RWPE2 (cell line): ENCODE results near the gene AKNAD1.

Experiments
- ATAC-seq: fragments of 200-7000 bp; cut with Tn5 transposase; 3 replicates; pipeline ENCODE4 v1.9.1; 2021; ENCODE audit warnings: low read depth
- DNase-seq: peaks from one replicate; pipeline ENCODE4 v3.0.0-alpha.2; 2020; ENCODE audit warnings: low spot score
- H3K27ac ChIP-seq: fragments of 450-650 bp; 2 replicates; pipeline ENCODE4 v1.5.1; 2017; ENCODE audit warnings: mild to moderate bottlenecking; ENCODE audit not compliant: poor library complexity, severe bottlenecking
- H3K27me3 ChIP-seq: fragments of 250-450 bp; sonication (Bioruptor Pico); 2 replicates; pipeline ENCODE4 v1.5.1; 2021; ENCODE audit warnings: mild to moderate bottlenecking, moderate library complexity; ENCODE audit not compliant: insufficient read depth, poor library complexity, severe bottlenecking
- H3K36me3 ChIP-seq: fragments of 250-450 bp; sonication (Bioruptor Pico); 2 replicates; pipeline ENCODE4 v1.5.1; 2020; ENCODE audit warnings: low read depth, mild to moderate bottlenecking, moderate library complexity
- H3K4me1 ChIP-seq: fragments of 250-450 bp; sonication (Bioruptor Pico); 2 replicates; pipeline ENCODE4 v1.5.1; 2021; ENCODE audit warnings: mild to moderate bottlenecking, moderate library complexity; ENCODE audit not compliant: insufficient read depth, poor library complexity, severe bottlenecking
- H3K4me3 ChIP-seq: fragments of 250-450 bp; sonication (Bioruptor Pico); 2 replicates; pipeline ENCODE4 v1.5.1; 2021; ENCODE audit warnings: mild to moderate bottlenecking, moderate library complexity; ENCODE audit not compliant: severe bottlenecking
- H3K9me3 ChIP-seq: fragments of 250-450 bp; sonication (Bioruptor Pico); 2 replicates; pipeline ENCODE4 v1.5.1; 2021; ENCODE audit warnings: mild to moderate bottlenecking, moderate library complexity; ENCODE audit not compliant: severe bottlenecking
- CTCF ChIP-seq: fragments of 450-650 bp; IDR thresholded peaks from one replicate; pipeline ENCODE4 v1.5.1; 2017; ENCODE audit warnings: mild to moderate bottlenecking, moderate library complexity; ENCODE audit not compliant: poor library complexity, severe bottlenecking

Gene AKNAD1

GRCh38 chr1:108813326-108813725, 43.6 kb downstream of the AKNAD1 start:
- Histone ChIP-seq H3K4me3 (no peak overlapping the region), H3K27me3 (no peaks in the 10 kb centered on the region), H3K4me1 (peaks cover 10% of the 10 kb centered on the region), H3K9me3 (no peaks in the 10 kb centered on the region), H3K36me3 (peaks cover 8% of the 10 kb centered on the region; the same call in 1 of the 2 replicates), H3K27ac (no peak overlapping the region)
- no peak for TF ChIP-seq CTCF
- DNase-seq, result no peak
- no peak for ATAC-seq

- Histone ChIP-seq H3K27me3 (no peaks in the 10 kb centered on the region), H3K4me1 (peaks cover 9% of the 10 kb centered on the region), H3K4me3 (no peak overlapping the region), H3K9me3 (no peaks in the 10 kb centered on the region), H3K27ac (no peak overlapping the region), H3K36me3 (peaks cover 16% of the 10 kb centered on the region)
- TF ChIP-seq CTCF, result no peak
- ATAC-seq, result no peak
- no peak for DNase-seq
Measured at GRCh38 chr1:108811611-108812010, 45.3 kb downstream of the AKNAD1 start.

- peaks cover 38% of the 10 kb centered on the region for H3K36me3 ChIP-seq
- DNase-seq, result no peak
- TF ChIP-seq CTCF, result no peak
- no peak overlapping the region for H3K27ac ChIP-seq
- no peaks in the 10 kb centered on the region for H3K4me1 ChIP-seq
- ATAC-seq, result no peak
- H3K4me3 ChIP-seq, result no peak overlapping the region
- H3K9me3 ChIP-seq, result no peaks in the 10 kb centered on the region
- no peaks in the 10 kb centered on the region for H3K27me3 ChIP-seq
Measured at GRCh38 chr1:108808438-108808837, 48.5 kb downstream of the AKNAD1 start.

GRCh38 chr1:108803548-108803947, 53.3 kb downstream of the AKNAD1 start:
- H3K9me3 ChIP-seq, result no peaks in the 10 kb centered on the region
- peaks cover 67% of the 10 kb centered on the region for H3K36me3 ChIP-seq
- H3K4me3 ChIP-seq, result no peak overlapping the region
- no peaks in the 10 kb centered on the region for H3K4me1 ChIP-seq
- no peak for TF ChIP-seq CTCF
- no peak overlapping the region for H3K27ac ChIP-seq
- ATAC-seq, result no peak
- no peak for DNase-seq
- H3K27me3 ChIP-seq, result no peaks in the 10 kb centered on the region

- no peak for TF ChIP-seq CTCF
- Histone ChIP-seq H3K4me3 (no peak overlapping the region), H3K27me3 (no peaks in the 10 kb centered on the region), H3K27ac (no peak overlapping the region), H3K36me3 (peaks cover 63% of the 10 kb centered on the region), H3K4me1 (no peaks in the 10 kb centered on the region), H3K9me3 (no peaks in the 10 kb centered on the region)
- no peak for DNase-seq
- ATAC-seq, result no peak
Measured at GRCh38 chr1:108801101-108801500, 55.8 kb downstream of the AKNAD1 start.
